B cell (primary cell): ENCODE data around the gene PFDN6.
"Not testable (repeated sequence)": the region's sequence is repeated elsewhere in the genome, so short reads cannot be mapped to it uniquely, and the experiment has no call there.

Experiments
- CTCF ChIP-seq: fragments of 200-600 bp; IDR thresholded peaks from one replicate; pipeline ENCODE4 v1.8.0; 2022; ENCODE audit warnings: antibody characterized with exemption, mild to moderate bottlenecking
- EZH2 ChIP-seq: IDR thresholded peaks from 2 replicates; pipeline ENCODE4 v1.6.1; 2012; ENCODE audit warnings: borderline replicate concordance, low read depth, mild to moderate bottlenecking, moderate library complexity, low read length; ENCODE audit not compliant: insufficient read depth, poor library complexity, severe bottlenecking

- not testable (repeated sequence) for TF ChIP-seq CTCF, EZH2
Measured at GRCh38 chr6:33285214-33285613, 4.2 kb upstream of the PFDN6 start.
